Activated T-cell treated with anti-CD3 and anti-CD28 coated beads, Interleukin-2, amount 50 U/mL, for 72 hours (primary cell): Measurements from ENCODE around the gene PCOLCE2. TPM values are rescaled to one million over a fixed set of nuclear protein-coding genes. Genes with fewer than 3 reads are reported as not detected.

Experiments
- ATAC-seq, 2 donors: fragments of 150-1000 bp; cut with Tn5 transposase; replicated peaks in 1 of 2; 2 replicates each; pipeline ENCODE4 v1.10.0; 2021; ENCODE audit warnings: moderate library complexity in 2 of 2, mild to moderate bottlenecking in 1 of 2
- DNase-seq, 2 donors: peaks; one replicate each; pipeline ENCODE4 v3.0.0; 2021 to 2022; ENCODE audit warnings: mixed read lengths in 1 of 2
- H3K27ac Mint-ChIP-seq: one replicate; pipeline ENCODE4 v1.8.0; 2022; ENCODE audit warnings: mild to moderate bottlenecking, moderate library complexity, mixed read lengths
- H3K27me3 Mint-ChIP-seq: one replicate; pipeline ENCODE4 v1.8.0; 2022; ENCODE audit warnings: low read depth, mixed read lengths
- H3K36me3 Mint-ChIP-seq, 2 donors: one replicate each; pipeline ENCODE4 v1.8.0; 2022; ENCODE audit warnings: mixed read lengths in 2 of 2, mild to moderate bottlenecking in 1 of 2; ENCODE audit not compliant: insufficient read depth in 2 of 2
- H3K4me1 Mint-ChIP-seq: one replicate; pipeline ENCODE4 v1.8.0; 2022; ENCODE audit warnings: low read depth, mixed read lengths
- H3K4me3 Mint-ChIP-seq, 2 donors: one replicate each; pipeline ENCODE4 v1.8.0; 2022; ENCODE audit warnings: mild to moderate bottlenecking in 2 of 2, mixed read lengths in 2 of 2, moderate library complexity in 2 of 2
- H3K9me3 Mint-ChIP-seq, 2 donors: one replicate each; pipeline ENCODE4 v1.8.0; 2022; ENCODE audit warnings: mixed read lengths in 2 of 2
- total RNA-seq, 2 donors: library from RNA; stranded (reverse); gene quantifications; one replicate each; pipeline ENCODE4 v1.2.3, GENCODE V29; 2022

PCOLCE2 gene
- total RNA-seq, 2 donors from 2014 or later, result not detected

DNA sequence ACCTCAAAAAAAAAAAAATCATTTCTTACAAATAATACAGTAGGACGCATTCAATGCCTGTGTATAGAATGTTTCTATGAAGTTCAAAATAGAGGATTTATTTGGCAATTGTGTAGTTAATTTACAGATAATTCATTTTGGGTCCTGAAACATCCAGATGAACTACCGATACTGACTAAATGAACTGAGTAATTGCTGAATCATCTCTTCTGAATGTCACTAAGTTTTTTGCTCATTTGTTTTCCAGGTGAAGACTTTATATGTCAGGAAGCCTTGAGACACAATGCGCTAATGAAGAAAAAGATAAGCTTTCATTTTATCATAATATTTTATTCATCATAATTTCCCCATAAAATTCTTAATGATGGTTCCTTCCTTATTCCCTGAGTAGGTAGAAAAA, 39.7 kb downstream of the PCOLCE2 start:
- H3K27me3 Mint-ChIP-seq, result no peaks in the 10 kb centered on the region
- no peak overlapping the region for H3K27ac Mint-ChIP-seq
- H3K9me3 Mint-ChIP-seq, result no peaks in the 10 kb centered on the region
- no peak for DNase-seq
- no peaks in the 10 kb centered on the region for H3K36me3 Mint-ChIP-seq
- no peaks in the 10 kb centered on the region for H3K4me1 Mint-ChIP-seq
- no peak for ATAC-seq
- no peak overlapping the region for H3K4me3 Mint-ChIP-seq

DNA sequence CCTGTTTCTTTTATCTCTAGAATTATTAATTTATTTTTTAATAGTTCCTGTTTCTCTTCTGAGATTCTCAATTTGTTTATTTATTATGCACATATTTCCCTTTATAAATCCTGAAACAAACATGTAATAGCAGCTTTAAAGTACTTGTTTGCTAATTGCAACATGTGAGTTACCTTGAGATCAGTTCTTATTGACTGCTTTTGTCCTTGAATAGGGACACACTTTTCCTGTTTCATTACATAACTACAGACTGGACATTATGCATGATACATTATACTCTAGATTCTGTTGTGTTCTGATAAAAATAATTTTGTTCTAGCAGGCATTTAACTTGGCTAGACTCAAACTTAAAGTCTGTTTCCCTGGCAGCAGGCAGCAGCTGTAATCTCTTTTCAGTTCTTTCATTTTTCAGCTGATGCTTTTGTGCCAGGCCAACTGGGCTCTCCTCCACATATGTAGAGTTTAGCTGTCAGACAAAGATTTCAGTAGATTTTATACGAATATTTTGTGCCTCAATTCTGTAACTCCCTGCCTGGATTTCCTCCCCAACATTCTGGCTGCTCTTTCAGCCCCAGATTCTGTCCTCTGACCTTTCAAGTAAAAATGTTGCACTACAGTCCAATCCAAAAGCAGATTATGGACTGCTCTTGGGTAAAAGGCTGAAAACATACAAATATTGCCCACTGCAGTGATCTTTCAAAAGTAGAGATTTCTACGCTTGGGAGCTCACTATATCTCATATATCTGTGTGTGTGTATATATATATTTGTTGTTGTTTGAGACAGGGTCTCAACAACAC, 41.9 kb downstream of the PCOLCE2 start:
- ATAC-seq (no peak), DNase-seq (no peak)
- H3K27me3 Mint-ChIP-seq, result no peaks in the 10 kb centered on the region
- H3K9me3 Mint-ChIP-seq, result no peaks in the 10 kb centered on the region
- no peaks in the 10 kb centered on the region for H3K4me1 Mint-ChIP-seq
- H3K36me3 Mint-ChIP-seq, result no peaks in the 10 kb centered on the region
- no peak overlapping the region for H3K27ac Mint-ChIP-seq
- no peak overlapping the region for H3K4me3 Mint-ChIP-seq

DNA sequence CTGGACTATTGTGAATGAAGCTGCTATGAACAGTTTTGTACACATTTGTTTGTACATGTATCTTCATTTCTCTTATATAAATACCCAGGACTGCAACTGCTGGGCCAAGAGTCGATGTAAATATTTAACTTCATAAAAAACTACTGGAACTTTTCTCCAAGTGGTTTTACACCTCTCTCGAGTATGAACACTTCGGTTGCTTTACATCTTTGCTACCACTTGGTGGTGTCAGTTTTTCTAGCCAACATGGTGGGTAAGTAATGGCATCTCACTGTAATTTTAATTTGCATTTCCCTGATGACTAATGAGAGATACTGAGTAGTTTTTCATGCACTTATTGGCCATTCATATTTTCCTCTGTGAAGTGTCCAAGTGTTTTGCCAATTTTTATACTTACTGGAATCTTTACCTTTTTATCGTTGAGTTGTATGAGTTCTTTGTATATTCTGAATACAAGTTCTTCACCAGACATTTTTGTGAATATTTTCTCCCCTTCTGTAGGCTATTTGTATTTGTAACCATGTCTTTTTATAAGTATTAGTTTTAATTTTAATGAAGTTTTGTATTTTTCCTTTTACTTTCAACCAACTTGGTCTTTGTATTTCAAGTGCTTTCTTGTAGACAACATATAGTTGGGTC, 44.4 kb downstream of the PCOLCE2 start:
- Mint-ChIP-seq H3K9me3 (no peaks in the 10 kb centered on the region), H3K4me3 (no peak overlapping the region), H3K27me3 (no peaks in the 10 kb centered on the region), H3K27ac (no peak overlapping the region), H3K4me1 (no peaks in the 10 kb centered on the region), H3K36me3 (no peaks in the 10 kb centered on the region)
- ATAC-seq, result peak; percentile 56 to 66
- peak; percentile 4 to 10 for DNase-seq

DNA sequence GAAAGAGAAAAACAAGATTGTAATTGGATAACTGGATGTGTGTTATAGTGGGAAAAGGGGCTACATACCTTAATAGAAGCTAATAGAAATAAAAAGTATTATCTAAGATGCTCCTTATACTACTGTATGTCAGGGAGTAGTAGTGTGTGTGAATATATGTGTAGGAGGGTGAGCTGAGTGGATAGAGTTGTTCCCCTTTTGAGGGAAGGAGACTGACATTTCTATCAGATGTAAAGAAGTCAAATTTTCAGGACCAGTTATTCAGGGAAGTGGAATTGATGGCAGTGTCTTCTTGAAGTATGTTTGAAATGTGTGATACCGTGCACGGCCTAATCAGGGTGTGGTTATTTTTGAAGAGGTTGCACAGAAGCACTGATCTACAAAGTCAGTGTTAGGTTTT, 49.1 kb downstream of the PCOLCE2 start:
- Mint-ChIP-seq H3K9me3 (no peaks in the 10 kb centered on the region), H3K4me3 (no peak overlapping the region), H3K27me3 (peaks cover 10% of the 10 kb centered on the region), H3K27ac (no peak overlapping the region), H3K4me1 (no peaks in the 10 kb centered on the region), H3K36me3 (no peaks in the 10 kb centered on the region)
- ATAC-seq, result no peak
- no peak for DNase-seq

DNA sequence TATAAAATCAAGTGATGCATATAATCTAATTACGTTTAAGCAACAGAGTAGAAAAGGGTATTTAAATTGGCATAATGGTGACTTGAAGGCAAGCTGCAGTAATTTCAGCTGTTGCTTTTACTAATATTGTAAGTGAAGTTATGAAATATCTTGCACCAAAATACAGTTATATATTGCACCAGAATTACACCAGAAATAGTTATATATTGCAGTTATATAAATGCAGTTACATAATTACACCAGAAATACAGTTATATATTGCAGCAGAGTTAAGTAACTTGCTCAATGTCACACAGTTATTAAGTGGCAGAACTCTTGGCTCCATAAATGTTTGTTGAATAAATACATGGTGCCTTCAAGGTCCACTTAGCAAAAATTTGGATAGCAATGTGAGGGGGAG, 51.4 kb downstream of the PCOLCE2 start:
- H3K27ac Mint-ChIP-seq, result no peak overlapping the region
- no peaks in the 10 kb centered on the region for H3K9me3 Mint-ChIP-seq
- ATAC-seq (no peak), DNase-seq (no peak)
- H3K36me3 Mint-ChIP-seq, result no peaks in the 10 kb centered on the region
- no peak overlapping the region for H3K4me3 Mint-ChIP-seq
- no peaks in the 10 kb centered on the region for H3K4me1 Mint-ChIP-seq
- peaks cover 10% of the 10 kb centered on the region for H3K27me3 Mint-ChIP-seq

DNA sequence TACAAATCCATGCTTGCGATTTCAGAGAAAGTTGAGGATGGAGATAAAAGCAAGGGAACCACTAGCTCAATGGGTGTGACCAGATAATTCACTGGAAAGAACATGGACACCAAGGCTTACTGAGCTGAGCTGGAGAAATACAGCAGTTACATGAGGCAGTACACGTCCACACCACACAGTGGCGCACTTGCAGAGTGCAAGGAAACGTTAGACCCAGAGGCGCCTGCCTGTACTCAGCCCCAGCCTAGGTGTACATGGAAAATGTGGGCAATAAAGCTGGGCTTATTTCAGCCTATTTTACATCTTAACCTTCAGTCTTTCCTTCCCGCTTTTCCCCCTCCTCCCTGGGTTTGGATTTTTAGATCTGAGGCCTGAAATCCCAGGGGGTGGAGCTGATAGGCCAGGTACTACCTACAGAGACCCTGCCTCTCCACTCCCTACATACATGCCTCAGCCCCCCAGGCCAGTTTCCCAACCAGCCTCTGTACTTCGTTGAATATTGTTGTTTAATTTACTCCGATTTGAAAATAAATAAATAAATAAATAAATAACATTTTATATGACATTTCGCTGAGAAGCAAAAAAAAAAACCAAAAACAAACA, 60.1 kb downstream of the PCOLCE2 start:
- peak; percentile 97 for ATAC-seq

DNA sequence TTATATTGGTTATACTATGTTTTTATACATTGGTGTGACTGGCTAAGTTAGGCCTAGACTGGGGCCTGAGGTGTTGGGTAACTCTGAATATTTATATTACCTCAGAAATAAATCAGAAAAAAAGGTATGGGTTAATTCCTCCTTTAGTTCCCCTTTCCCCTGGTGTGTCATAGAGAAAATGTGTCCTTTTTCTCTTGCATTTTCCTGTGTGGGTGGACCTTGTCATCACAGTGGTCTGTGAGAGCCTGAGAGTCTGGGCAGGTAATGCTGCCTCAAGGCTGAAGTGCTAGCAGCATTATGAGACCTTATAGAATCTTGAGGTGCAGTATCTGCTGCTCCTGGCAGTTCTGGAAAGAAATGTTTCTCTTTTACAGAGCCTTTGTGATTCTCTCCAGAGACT, 69.7 kb downstream of the PCOLCE2 start:
- no peak for DNase-seq
- Mint-ChIP-seq H3K9me3 (no peaks in the 10 kb centered on the region), H3K27me3 (peaks cover 14% of the 10 kb centered on the region), H3K36me3 (no peaks in the 10 kb centered on the region), H3K27ac (no peak overlapping the region), H3K4me1 (no peaks in the 10 kb centered on the region), H3K4me3 (no peak overlapping the region)
- peak in 1 of 2 donors; percentile 33 for ATAC-seq

More for the DNA sequence above, 60.1 kb downstream of the PCOLCE2 start:
- H3K27ac Mint-ChIP-seq, result no peak overlapping the region
- no peaks in the 10 kb centered on the region for H3K9me3 Mint-ChIP-seq
- peaks cover 10% of the 10 kb centered on the region for H3K27me3 Mint-ChIP-seq
- no peaks in the 10 kb centered on the region for H3K36me3 Mint-ChIP-seq
- peak; percentile 77 to 78 for DNase-seq
- no peak overlapping the region for H3K4me3 Mint-ChIP-seq
- no peaks in the 10 kb centered on the region for H3K4me1 Mint-ChIP-seq

DNA sequence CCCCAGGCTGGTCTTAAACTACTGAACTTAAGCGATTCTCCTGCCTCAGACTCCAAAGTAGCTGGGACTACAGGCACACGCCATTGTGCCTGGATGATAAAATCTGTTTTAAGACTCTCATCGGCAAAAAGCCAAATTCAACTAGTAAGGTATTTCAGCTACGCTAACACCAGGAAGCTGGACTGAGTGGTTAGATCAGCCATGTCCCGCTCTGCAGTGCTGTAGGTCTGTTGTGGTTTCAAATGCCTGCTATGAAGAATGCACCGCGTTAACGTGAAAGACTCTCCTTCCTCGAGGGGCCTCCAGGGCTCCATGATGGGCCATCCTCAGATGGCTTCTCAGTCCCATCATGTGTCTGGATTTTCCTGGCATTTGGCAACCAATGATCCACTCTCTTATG, 70.2 kb downstream of the PCOLCE2 start:
- Mint-ChIP-seq H3K4me1 (no peaks in the 10 kb centered on the region), H3K9me3 (no peaks in the 10 kb centered on the region), H3K4me3 (no peak overlapping the region), H3K36me3 (no peaks in the 10 kb centered on the region), H3K27me3 (peaks cover 14% of the 10 kb centered on the region), H3K27ac (no peak overlapping the region)
- ATAC-seq, result no peak
- no peak for DNase-seq

DNA sequence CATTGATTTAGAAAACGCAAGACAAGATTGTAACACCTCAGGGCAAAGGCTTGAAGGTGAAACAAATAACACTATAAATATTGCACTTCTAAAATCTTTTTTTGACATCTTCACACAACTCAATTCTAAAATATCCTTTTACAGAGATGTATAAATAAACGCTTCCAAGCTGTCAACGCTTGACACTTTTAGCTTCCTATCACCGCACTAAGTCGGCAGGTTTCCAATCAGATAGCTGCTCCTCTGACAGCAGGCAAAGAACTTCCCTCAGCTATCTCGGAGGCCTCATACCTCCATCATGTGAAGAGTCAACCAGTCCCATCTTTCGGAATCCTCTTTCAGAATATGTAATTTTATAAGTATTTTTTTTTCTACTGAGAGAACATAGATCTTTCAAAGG, 71.0 kb downstream of the PCOLCE2 start:
- Mint-ChIP-seq H3K4me3 (no peak overlapping the region), H3K27me3 (peaks cover 14% of the 10 kb centered on the region), H3K36me3 (no peaks in the 10 kb centered on the region), H3K27ac (no peak overlapping the region), H3K9me3 (no peaks in the 10 kb centered on the region), H3K4me1 (no peaks in the 10 kb centered on the region)
- DNase-seq (no peak), ATAC-seq (no peak)

DNA sequence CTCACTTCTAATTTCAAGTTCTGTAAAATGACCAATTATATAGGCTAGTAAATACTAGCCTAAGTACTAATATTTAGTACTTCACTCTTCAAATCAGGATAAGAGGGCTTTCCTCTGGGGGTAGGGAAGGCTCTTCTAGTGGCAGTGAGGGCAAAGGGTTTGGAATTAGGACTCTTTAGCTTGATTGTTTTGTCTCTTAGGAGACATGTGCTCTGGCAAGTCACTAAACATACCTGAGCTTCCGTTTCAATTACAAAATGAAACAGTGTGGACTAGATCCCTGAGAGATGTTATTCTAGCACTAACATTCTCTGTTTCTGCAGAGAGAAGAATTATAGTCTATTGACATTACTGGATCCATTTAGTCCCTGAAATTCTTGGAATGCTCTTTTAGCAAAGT, 71.5 kb downstream of the PCOLCE2 start:
- H3K36me3 Mint-ChIP-seq, result no peaks in the 10 kb centered on the region
- peaks cover 17% of the 10 kb centered on the region for H3K27me3 Mint-ChIP-seq
- H3K4me3 Mint-ChIP-seq, result no peak overlapping the region
- no peak overlapping the region for H3K27ac Mint-ChIP-seq
- H3K9me3 Mint-ChIP-seq, result no peaks in the 10 kb centered on the region
- no peak for ATAC-seq
- no peaks in the 10 kb centered on the region for H3K4me1 Mint-ChIP-seq
- DNase-seq, result no peak

DNA sequence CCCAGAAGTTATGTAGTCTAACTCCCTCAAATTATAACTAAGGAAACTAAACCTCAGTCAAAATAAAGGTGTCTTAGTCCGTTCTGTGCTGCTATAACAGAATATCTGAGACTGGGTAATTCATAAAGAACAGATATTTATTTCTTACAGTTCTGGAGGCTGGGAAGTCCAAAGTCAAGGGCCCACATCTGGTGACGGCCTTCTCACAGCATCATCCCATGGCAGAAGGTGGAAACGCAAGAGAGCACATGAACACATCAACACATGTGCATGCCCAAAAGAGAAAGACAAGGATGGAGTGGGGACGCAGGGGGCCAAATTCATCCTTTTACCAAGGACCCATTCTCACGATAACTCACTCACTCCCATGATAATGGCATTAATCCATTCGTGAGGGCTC, 73.1 kb downstream of the PCOLCE2 start:
- ATAC-seq (no peak), DNase-seq (no peak)
- Mint-ChIP-seq H3K4me1 (no peaks in the 10 kb centered on the region), H3K27ac (no peak overlapping the region), H3K4me3 (no peak overlapping the region), H3K27me3 (peaks cover 22% of the 10 kb centered on the region), H3K36me3 (no peaks in the 10 kb centered on the region), H3K9me3 (no peaks in the 10 kb centered on the region)

DNA sequence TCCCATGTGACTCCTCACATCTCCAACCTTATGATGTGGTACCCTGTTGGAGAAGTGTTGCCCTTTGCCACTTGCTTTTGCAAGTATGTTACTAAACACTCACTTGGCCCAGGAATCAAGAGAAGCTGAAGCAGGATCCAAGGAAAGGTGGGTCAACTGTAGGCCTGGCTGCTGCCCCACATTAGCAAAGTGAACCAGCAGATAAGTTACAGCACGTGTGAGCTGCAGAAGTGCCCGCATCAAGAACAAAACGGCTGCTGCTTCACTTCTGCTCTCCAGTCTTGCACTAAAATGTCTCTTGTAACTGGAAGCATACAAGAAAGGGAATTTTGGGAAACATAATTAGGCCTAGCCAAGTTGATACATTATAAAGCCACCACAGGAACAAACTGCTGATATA, 79.6 kb downstream of the PCOLCE2 start:
- ATAC-seq, result no peak
- Mint-ChIP-seq H3K9me3 (no peaks in the 10 kb centered on the region), H3K36me3 (no peaks in the 10 kb centered on the region), H3K4me1 (peaks cover 12% of the 10 kb centered on the region), H3K4me3 (no peak overlapping the region), H3K27me3 (peaks cover 8% of the 10 kb centered on the region), H3K27ac (no peak overlapping the region)
- no peak for DNase-seq

DNA sequence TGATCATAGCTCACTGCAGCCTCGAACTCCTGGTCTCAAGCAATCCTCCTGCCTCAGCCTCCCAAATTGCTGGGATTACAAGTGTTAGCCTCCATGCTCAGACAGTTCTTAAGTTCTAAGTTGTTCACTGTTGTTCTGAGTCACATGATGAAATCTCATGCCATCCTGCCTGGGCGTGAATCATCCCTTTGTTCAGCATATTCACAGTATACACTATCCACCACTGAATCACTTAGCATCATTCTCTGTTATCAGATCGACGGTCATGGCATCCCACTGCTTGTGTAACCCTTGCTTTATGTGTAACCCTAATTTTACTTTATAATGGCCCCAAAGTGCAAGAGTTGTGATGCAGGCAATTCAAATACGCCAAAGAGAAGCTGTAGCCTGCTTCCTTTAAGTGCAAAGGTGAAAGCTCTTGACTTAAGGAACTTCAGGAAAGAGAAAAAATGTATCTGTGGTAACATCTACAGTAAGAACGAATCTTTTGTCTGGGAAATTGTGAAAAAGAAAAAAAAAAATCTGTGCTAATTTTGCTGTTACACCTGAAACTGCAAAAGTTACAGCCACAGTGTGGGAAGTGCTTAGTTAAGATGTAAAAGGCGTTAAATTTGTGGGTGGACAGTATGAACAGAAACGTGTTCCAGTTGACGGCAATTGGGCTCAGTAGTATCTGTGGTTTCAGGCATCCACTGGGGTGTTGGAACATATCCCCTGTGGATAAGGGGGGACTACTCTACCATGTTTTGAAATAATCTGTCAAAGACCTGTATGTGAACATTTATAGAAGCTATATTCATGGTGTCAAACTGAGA, 80.6 kb downstream of the PCOLCE2 start:
- ATAC-seq (peak; percentile 99), DNase-seq (peak; percentile 26 to 46)
- peak overlapping the region in 1 of 2 donors; percentile 13 for H3K4me3 Mint-ChIP-seq
- H3K9me3 Mint-ChIP-seq, result no peaks in the 10 kb centered on the region
- peaks cover 12% of the 10 kb centered on the region for H3K4me1 Mint-ChIP-seq
- H3K27ac Mint-ChIP-seq, result no peak overlapping the region
- H3K27me3 Mint-ChIP-seq, result peaks cover 8% of the 10 kb centered on the region
- no peaks in the 10 kb centered on the region for H3K36me3 Mint-ChIP-seq
